Measurements from ENCODE around the gene GNL3L.
A peak's percentile ranks its signal among the peaks of the same experiment; 100 is the strongest.
"Not testable (repeated sequence)": the region's sequence is repeated elsewhere in the genome, so short reads cannot be mapped to it uniquely, and the experiment has no call there.

The GNL3L gene

GRCh38 chrX:54484666-54485065, 45.4 kb upstream of the GNL3L start:
- TF ChIP-seq ZFP3 (CRISPR knock-in tag; IDR thresholded peaks at IDR 0.05) (no peak), SNAI2 (CRISPR knock-in tag; IDR thresholded peaks at IDR 0.05) (no peak), GLIS3 (CRISPR knock-in tag; IDR thresholded peaks at IDR 0.05) (no peak), ISL1 (CRISPR knock-in tag; IDR thresholded peaks at IDR 0.05) (no peak), CSDC2 (CRISPR knock-in tag; IDR thresholded peaks at IDR 0.05) (no peak), TOX (CRISPR knock-in tag; IDR thresholded peaks at IDR 0.05; ENCODE audit: borderline replicate concordance) (no peak), BACH2 (CRISPR knock-in tag; IDR thresholded peaks at IDR 0.05; ENCODE audit: borderline replicate concordance) (no peak), ZNF8 (CRISPR knock-in tag; IDR thresholded peaks at IDR 0.05) (no peak), PATZ1 (CRISPR knock-in tag; IDR thresholded peaks at IDR 0.05; ENCODE audit: borderline replicate concordance) (no peak)
- peak; percentile 20; the same call in 1 of the 3 replicates for ATAC-seq

- not testable (repeated sequence) for ATAC-seq
Observed at GRCh38 chrX:54489819-54490218, 40.2 kb upstream of the GNL3L start.

- TF ChIP-seq PPARA (CRISPR knock-in tag; IDR thresholded peaks at IDR 0.05; ENCODE audit: borderline replicate concordance) (no peak), POU6F1 (CRISPR knock-in tag; IDR thresholded peaks at IDR 0.05; ENCODE audit: borderline replicate concordance, low read depth) (no peak)
- peak; percentile 57 for ATAC-seq
Observed at GRCh38 chrX:54492340-54492739, 37.7 kb upstream of the GNL3L start.

- TF ChIP-seq CSDC2 (CRISPR knock-in tag; IDR thresholded peaks at IDR 0.05) (no peak), OSR1 (CRISPR knock-in tag; IDR thresholded peaks at IDR 0.05) (no peak), POU6F1 (CRISPR knock-in tag; IDR thresholded peaks at IDR 0.05; ENCODE audit: borderline replicate concordance, low read depth) (no peak), BACH2 (CRISPR knock-in tag; IDR thresholded peaks at IDR 0.05; ENCODE audit: borderline replicate concordance) (no peak), TCF4 (CRISPR knock-in tag; IDR thresholded peaks at IDR 0.05; ENCODE audit: borderline replicate concordance) (no peak), ZNF565 (CRISPR knock-in tag; conservative IDR thresholded peaks at IDR 0.05; ENCODE audit: low read depth) (no peak), ESRRG (CRISPR knock-in tag; IDR thresholded peaks at IDR 0.05) (no peak), ZFP3 (CRISPR knock-in tag; IDR thresholded peaks at IDR 0.05) (no peak), ZNF8 (CRISPR knock-in tag; IDR thresholded peaks at IDR 0.05) (no peak), RARB (CRISPR knock-in tag; IDR thresholded peaks at IDR 0.05) (no peak), SNAI2 (CRISPR knock-in tag; IDR thresholded peaks at IDR 0.05) (no peak)
- ATAC-seq, result no peak
Observed at GRCh38 chrX:54494166-54494988, 35.6 kb upstream of the GNL3L start.

GRCh38 chrX:54494989-54495813, 34.8 kb upstream of the GNL3L start:
- TF ChIP-seq SNAI2 (CRISPR knock-in tag; IDR thresholded peaks at IDR 0.05), result no peak
- no peak for TF ChIP-seq CREB5 (CRISPR knock-in tag; IDR thresholded peaks at IDR 0.05; ENCODE audit: low read depth)
- TF ChIP-seq ISL1 (CRISPR knock-in tag; IDR thresholded peaks at IDR 0.05), result no peak
- TF ChIP-seq BACH2 (CRISPR knock-in tag; IDR thresholded peaks at IDR 0.05; ENCODE audit: borderline replicate concordance), result no peak
- no peak for TF ChIP-seq TOX (CRISPR knock-in tag; IDR thresholded peaks at IDR 0.05; ENCODE audit: borderline replicate concordance)
- TF ChIP-seq PATZ1 (CRISPR knock-in tag; IDR thresholded peaks at IDR 0.05; ENCODE audit: borderline replicate concordance), result no peak
- peak; percentile 38 for ATAC-seq
